Measurements from ENCODE around the gene FLAD1. TPM values are rescaled to one million over a fixed set of nuclear protein-coding genes. Genes with fewer than 3 reads are reported as not detected.
"Not testable (repeated sequence)": the region's sequence is repeated elsewhere in the genome, so short reads cannot be mapped to it uniquely, and the experiment has no call there.

FLAD1 gene
- total RNA-seq, 4 donors from 2014 or later, result 17.4 to 33.6 (median 23.6) TPM

DNA sequence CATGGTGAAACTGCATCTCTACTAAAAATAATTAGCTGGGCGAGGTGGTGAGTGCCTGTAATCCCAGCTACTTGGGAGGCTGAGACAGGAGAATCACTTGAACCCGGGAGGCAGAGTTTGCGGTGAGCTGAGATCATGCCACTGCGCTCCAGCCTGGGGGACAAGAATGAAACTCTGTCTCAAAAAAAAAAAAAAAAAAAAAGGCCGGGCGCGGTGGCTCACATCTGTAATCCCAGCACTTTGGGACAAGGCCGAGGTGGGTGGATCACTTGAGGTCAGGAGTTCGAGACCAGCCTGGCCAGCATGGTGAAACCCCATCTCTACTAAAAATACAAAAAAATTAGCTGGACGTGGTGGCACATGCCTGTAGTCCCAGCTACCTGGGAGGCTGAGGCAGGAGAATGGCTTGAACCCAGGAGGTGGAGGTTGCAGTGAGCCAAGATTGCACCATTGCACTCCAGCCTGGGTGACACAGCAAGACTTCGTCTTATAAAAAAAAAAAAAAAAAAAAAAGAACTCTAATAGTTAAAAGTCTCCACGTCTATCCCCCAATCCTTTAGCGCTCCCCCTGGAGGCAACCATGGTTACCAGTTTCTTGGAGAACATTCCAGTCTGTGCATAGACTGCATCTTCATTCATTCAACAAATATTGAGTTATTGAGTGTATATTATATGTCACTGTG, 12.3 kb downstream of the FLAD1 start:
- H3K27me3 ChIP-seq; DNase-seq (ENCODE audit: low spot score in 2 of 2); H3K4me3 ChIP-seq; H3K9me3 ChIP-seq; H3K27ac ChIP-seq: not testable (repeated sequence)
- Histone ChIP-seq H3K36me3 (peaks cover 0 to 30% (median 0%) of the 10 kb centered on the region in 3 donors), H3K4me1 (peaks cover 0 to 36% (median 13%) of the 10 kb centered on the region in 4 donors)
- TF ChIP-seq, protein P1, sequence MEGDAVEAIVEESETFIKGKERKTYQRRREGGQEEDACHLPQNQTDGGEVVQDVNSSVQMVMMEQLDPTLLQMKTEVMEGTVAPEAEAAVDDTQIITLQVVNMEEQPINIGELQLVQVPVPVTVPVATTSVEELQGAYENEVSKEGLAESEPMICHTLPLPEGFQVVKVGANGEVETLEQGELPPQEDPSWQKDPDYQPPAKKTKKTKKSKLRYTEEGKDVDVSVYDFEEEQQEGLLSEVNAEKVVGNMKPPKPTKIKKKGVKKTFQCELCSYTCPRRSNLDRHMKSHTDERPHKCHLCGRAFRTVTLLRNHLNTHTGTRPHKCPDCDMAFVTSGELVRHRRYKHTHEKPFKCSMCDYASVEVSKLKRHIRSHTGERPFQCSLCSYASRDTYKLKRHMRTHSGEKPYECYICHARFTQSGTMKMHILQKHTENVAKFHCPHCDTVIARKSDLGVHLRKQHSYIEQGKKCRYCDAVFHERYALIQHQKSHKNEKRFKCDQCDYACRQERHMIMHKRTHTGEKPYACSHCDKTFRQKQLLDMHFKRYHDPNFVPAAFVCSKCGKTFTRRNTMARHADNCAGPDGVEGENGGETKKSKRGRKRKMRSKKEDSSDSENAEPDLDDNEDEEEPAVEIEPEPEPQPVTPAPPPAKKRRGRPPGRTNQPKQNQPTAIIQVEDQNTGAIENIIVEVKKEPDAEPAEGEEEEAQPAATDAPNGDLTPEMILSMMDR (IDR thresholded peaks at IDR 0.05), result peak; percentile 11 to 41 (median 31)
- WGBS, 2 donors, result 54 to 59% methylated on average over 13 of the region's 13 CpGs

DNA sequence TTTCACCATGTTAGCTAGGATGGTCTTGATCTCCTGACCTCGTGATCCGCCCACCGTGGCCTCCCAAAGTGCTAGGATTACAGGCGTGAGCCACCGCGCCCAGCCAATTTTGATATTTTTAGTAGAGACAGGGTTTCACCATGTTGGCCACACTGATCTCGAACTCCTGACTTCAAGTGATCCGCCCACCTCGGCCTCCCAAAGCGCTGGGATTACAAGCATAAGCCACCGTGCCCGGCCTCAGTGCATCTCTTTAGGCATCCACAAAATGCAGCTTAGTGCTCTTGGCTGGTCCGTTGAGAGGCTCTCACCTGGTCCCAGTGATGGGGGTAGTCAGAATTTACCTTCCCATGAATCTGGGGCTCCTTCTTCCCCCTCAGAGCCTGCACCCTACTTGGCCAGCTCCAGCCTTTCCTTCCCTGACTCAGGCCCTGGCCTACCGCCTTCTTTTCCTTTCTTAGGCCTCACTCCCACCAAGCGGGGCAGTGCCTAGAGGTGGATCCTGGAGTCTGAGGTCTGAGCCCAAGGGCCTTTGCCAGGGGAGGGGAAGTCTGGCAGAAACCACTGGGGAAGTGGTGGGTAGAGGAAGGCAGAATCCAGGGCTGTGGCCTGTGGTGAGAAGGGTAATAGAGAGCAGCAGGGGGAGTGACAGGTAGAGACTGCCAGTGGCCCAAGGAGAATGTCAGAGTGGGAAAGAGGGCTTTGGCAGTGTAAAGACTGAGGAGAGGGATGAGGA, 14.0 kb downstream of the FLAD1 start:
- DNase-seq (ENCODE audit: low spot score in 2 of 2), result no peak
- Histone ChIP-seq H3K36me3 (peaks cover 0 to 15% (median 0%) of the 10 kb centered on the region in 3 donors), H3K9me3 (no peaks in the 10 kb centered on the region), H3K27ac (no peak overlapping the region), H3K27me3 (no peaks in the 10 kb centered on the region), H3K4me3 (no peak overlapping the region), H3K4me1 (peaks cover 0 to 36% (median 13%) of the 10 kb centered on the region in 4 donors)
- TF ChIP-seq, protein P1 (IDR thresholded peaks at IDR 0.05), result no peak
- no peak for TF ChIP-seq POLR2A (IDR thresholded peaks at IDR 0.05)
- TF ChIP-seq EP300 (IDR thresholded peaks at IDR 0.05), result no peak
- WGBS, 2 donors, result 78 to 84% methylated on average over 15 of the region's 15 CpGs

DNA sequence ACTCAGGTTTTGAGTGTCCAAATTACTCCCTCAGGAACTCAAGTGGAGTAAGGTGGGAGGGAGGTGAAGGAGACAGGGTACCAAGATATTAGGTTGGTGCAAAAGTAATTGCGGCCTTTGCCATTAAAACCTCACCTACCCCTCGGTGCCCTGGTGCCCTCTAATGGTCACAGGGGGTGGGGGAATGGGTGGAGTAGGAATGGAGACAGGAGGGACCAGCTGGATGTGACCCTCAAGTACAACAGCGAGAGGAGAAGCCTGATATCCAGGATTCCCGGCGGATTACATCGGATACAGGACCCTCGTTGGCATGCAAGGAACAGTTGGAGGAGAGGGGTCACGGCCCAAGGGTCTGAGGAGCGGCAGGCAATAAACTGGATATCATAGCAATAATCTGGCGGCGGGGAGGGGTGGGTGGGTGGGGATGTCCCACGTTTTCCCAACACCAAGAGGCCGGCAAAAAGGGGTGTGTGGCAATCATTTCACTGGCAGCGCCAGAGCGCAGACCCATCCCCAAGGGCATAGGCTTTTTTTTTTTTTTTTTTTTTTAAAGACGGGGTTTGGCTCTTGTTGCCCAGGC, 15.1 kb downstream of the FLAD1 start:
- H3K27ac ChIP-seq, result no peak overlapping the region
- H3K9me3 ChIP-seq, result no peaks in the 10 kb centered on the region
- TF ChIP-seq POLR2A (IDR thresholded peaks at IDR 0.05) (no peak), EP300 (IDR thresholded peaks at IDR 0.05) (no peak)
- TF ChIP-seq, protein P1 (IDR thresholded peaks at IDR 0.05), result no peak
- peaks cover 0 to 3% (median 0%) of the 10 kb centered on the region in 3 donors for H3K36me3 ChIP-seq
- H3K27me3 ChIP-seq, result no peaks in the 10 kb centered on the region
- no peak for DNase-seq (ENCODE audit: low spot score in 2 of 2)
- H3K4me1 ChIP-seq, result peaks cover 0 to 36% (median 13%) of the 10 kb centered on the region in 4 donors
- 74 to 76% methylated on average over 16 of the region's 16 CpGs for WGBS, 2 donors
- H3K4me3 ChIP-seq, result no peak overlapping the region

DNA sequence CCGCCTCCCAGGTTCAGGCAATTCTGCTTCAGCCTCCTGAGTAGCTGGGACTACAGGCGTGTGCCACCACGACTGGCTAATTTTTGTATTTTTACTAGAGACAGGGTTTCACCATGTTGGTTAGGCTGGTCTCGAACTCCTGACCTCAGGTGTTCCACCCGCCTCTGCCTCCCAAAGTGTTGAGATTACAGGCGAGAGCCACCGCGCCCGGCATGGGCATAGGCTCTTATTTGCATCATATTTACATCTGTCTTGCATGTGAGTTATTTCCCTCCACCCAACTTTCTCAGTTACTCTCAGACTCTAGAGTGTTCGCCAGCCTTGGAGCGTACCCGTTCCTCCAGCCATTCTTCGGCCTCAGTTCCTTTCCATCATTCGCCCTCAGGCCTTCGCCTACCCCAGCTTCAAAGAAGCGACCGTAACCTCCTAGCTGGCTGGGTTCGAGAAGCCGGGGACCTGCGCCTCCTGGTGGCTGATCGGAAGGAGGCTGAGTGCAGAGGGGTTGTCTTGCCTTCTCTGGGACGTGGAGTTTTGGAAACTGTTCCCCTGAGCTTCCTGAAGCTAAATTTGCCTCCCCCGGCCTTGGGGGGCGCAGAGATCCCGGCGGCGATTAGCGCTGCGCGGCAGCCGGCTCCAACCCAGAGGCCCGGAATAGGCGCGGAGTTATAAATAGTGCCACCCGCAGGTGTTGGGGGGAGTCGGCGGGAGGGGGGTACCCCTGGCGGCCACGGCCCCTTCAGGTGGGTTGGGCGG, 15.8 kb downstream of the FLAD1 start:
- TF ChIP-seq, protein P1 (IDR thresholded peaks at IDR 0.05), result peak; percentile 66 to 87 (median 87)
- TF ChIP-seq EP300 (IDR thresholded peaks at IDR 0.05) (peak in 1 of 2 donors; percentile 38), POLR2A (IDR thresholded peaks at IDR 0.05) (no peak)
- WGBS, 2 donors, result 15% methylated on average over 37 to 38 of the region's 40 CpGs
- no peaks in the 10 kb centered on the region for H3K9me3 ChIP-seq
- H3K36me3 ChIP-seq, result no peaks in the 10 kb centered on the region
- no peaks in the 10 kb centered on the region for H3K27me3 ChIP-seq
- H3K4me3 ChIP-seq, result peak overlapping the region; percentile 58 to 94 (median 78)
- no peak for DNase-seq (ENCODE audit: low spot score in 2 of 2)
- H3K27ac ChIP-seq, result peak overlapping the region; percentile 88 to 99 (median 98)
- peaks cover 0 to 38% (median 14%) of the 10 kb centered on the region in 4 donors for H3K4me1 ChIP-seq

Measured in tibial nerve (tissue), 4 donors.